Measurements from ENCODE around the gene NDUFB10. TPM values are rescaled to one million over a fixed set of nuclear protein-coding genes. Genes with fewer than 3 reads are reported as not detected.
"Not testable (repeated sequence)": the region's sequence is repeated elsewhere in the genome, so short reads cannot be mapped to it uniquely, and the experiment has no call there.

The NDUFB10 gene
- total RNA-seq, 1 experiment from 2014 or later: 527 TPM

DNA sequence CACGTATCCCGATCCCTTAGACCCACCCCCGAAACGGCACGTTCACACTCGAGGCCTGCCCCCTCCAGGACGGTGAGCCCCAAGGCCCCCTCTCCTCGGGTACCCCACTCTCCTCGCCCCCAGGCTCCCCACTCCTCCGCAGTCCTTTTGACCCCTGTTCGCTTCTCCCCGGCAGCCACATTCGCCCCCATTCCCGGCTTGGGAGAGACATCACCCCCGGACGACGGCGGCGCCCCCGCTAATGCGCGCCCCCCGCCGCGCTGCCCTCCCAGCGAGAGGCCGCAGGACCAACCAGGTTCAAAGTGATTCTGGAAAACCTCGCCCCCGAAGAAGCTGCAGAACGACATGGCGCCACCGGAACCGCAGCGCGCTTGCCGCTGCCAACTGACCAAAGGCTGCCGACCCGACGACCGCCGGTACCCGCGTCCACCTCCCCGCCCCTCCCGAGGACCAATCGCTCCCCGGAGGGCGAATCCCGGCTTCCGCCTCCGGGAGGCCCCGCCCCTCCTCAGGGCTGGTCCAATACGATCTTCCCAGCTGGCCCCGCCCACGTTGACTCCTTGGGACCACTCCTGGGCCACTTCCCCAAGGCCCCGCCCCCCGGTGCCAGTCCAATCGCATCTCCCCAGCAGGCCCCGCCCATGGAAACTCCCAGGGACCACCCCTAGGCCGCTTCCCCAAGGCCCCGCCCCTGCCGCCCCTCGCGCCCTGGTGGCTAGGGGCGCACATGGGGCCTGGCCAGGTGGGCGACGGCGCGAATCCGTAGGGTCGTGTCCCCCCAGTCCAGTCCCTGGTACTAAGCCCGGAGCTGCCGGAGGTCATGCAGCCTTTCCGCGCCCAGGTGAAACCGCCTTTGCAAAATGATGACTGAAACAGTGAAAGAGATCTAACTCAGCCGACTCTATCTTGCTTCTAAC, 16.3 kb upstream of the NDUFB10 start, which contains the start of gene MSRB1:
MSRB1 (minus strand) TSS at position 390 of the 917 bp plus-strand sequence; CDS start at position 347, 43 bp downstream.
- in situ Hi-C loops (cut with HindIII; ENCODE audit: low pct_unique_long_range_greater_than_20kb, low sequenced_read_pairs): no loop called here
- DNase-seq (ENCODE audit: low read depth): peak; percentile 98

DNA sequence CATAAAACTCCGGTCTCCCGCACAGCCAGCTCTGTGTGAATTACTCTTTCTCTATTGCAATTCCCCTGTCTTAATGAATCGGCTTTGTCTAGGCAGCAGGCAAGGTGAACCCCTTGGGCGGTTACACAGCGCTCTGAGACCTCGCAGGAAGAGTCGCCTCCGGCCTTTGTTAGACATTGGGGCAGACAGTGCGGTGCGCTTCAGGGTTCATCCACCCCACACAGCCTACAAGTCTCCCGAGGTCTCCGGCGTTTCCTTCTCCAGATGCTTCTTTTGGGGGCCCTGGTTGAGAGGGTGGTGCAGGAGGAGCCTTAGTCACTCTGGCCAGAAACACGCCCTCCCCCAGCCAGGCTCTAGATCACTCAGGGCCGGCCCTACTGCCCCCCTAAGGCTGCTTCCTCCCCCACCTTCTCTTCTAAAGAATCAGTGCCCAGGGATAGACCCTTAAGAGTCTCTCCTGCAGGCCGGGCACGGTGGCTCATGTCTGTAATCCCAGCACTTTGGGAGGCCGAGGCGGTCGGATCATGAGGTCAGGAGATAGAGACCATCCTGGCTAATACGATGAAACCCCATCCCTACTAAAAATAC, 14.6 kb upstream of the NDUFB10 start:
- DNase-seq (ENCODE audit: low read depth): no peak
- in situ Hi-C loops (cut with HindIII; ENCODE audit: low pct_unique_long_range_greater_than_20kb, low sequenced_read_pairs): no loop called here

DNA sequence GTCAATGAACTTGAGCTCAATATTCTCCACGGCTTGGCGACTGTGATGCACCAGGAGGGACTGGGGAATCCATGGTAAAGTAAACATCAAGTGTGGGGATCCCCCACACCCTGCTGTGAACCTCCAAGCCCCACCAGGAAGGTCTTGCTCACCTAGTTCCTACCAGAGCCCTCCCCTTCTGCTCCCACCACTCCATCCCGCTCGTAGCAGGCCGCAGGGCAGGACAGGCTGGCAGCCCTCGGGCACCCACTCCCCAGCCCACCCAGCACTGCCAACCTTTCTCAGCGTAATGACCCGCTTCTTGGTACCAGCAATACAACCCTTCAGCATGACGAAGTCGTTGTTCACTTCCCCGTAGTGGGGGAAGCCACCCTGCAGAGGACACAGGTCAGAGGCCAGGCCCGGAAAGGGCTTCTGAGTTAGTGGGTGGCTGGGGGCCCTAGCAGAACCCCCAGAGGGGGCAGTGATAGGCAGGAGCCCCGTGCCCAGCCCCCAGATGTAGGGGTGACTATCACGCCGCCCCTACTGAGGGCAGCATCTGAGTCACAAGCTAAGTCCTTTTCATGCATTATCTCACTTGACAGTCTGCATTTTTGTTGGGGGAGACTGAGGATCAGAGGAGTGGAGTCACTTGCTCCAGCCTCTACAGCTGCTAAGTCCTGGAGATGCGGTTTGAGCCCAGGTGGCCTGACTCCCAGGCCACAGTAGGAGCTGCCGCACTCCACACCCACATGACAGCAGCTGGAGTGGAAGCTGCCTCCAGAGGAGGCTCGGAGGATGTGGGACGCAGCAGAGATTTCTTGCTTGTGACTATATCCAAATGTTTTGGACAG, 13.6 kb upstream of the NDUFB10 start:
- DNase-seq (ENCODE audit: low read depth): no peak
- in situ Hi-C loops (cut with HindIII; ENCODE audit: low pct_unique_long_range_greater_than_20kb, low sequenced_read_pairs): no loop called here

DNA sequence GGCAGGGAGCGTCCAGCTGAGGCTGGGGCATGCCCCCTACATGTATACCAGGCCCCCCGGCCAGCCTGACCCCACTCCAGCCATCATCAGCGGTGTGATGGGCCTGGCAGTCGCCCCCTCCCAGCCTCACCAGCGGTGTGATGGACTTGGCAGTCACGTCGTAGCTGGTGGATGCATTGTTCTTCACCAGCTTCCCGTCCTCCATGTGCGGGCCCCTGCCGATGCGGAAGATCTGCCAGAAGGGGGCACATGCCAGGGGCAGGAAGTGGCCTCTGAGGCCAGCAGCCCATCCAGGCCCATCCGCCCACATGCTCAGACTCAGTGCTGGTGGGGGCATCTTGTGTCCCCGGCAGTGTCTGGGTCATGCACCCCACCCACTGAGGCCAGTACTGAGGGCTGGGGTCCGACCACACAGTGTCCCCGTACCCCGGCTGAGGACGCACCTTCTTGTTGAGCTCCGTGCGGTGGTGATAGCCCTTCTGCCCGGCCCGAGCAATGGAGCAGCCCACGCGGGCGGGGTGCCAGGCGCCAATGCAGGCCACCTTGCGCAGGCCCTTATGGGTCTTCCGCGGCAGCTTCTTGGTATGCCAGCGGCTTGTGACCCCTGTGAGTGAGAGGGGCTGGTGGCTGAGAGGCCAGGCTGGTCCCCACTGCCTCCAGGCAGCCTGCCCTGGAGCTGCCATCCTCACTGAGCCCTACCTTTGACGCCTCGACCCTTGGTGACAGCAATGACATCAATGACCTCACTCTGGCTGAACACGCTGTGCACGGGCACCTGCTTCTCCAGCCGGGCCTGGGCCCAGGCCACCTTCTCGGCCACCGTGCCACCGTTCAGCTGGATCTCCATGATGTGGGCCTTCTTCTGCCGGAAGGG, 12.6 kb upstream of the NDUFB10 start:
- no peak for DNase-seq (ENCODE audit: low read depth)
- in situ Hi-C loops (cut with HindIII; ENCODE audit: low pct_unique_long_range_greater_than_20kb, low sequenced_read_pairs): no loop called here

DNA sequence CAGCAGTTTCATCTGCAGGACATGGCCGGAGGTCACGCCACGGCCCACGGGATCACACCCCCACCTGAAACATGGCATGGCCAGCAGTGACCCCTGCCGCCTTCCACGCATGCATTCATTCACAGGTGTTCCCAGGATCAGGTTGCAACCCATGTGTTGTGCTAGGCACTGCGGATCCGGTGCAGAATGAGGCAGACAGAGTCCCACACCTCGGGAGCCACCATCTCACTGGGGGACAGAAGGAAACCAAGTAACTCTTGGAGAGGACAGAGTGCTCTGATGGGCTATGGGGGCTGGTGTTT, 12.0 kb upstream of the NDUFB10 start:
- no peak for DNase-seq (ENCODE audit: low read depth)
- in situ Hi-C loops (cut with HindIII; ENCODE audit: low pct_unique_long_range_greater_than_20kb, low sequenced_read_pairs): no loop called here

DNA sequence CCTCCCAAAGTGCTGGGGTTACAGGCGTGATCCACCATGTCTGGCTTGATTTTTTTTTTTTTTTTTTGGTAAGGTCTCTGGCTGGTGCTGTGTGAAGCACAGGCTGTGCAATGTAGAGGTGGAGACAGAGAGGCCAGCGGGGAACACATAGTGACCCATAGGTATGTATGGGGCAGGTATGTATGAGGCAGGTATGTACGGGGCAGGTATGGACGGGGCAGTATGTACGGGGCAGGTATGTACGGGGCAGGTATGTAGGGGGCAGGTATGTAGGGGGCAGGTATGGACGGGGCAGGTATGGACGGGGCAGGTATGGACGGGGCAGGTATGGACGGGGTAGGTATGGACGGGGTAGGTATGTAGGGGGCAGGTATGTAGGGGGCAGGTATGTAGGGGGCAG, 9.8 kb upstream of the NDUFB10 start:
- no peak for DNase-seq (ENCODE audit: low read depth)
- in situ Hi-C loops (cut with HindIII; ENCODE audit: low pct_unique_long_range_greater_than_20kb, low sequenced_read_pairs): no loop called here

DNA sequence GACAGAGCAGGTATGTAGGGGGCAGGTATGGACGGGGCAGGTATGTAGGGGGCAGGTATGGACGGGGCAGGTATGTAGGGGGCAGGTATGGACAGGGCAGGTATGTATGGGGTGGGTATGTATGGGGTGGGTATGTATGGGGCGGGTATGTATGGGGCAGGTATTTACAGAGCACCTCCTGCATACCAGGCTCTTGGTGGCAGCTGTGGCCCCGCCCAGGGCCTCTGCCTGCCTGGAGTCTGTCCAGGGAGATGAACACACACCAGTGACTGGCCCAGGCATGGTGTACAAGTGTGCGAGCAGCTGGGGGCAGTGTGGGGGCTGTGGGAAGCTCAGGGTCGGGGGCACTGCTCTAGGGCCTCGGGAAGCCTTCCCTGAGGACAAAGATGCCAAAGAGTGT, 9.3 kb upstream of the NDUFB10 start:
- DNase-seq (ENCODE audit: low read depth): no peak
- in situ Hi-C loops (cut with HindIII; ENCODE audit: low pct_unique_long_range_greater_than_20kb, low sequenced_read_pairs): no loop called here

DNA sequence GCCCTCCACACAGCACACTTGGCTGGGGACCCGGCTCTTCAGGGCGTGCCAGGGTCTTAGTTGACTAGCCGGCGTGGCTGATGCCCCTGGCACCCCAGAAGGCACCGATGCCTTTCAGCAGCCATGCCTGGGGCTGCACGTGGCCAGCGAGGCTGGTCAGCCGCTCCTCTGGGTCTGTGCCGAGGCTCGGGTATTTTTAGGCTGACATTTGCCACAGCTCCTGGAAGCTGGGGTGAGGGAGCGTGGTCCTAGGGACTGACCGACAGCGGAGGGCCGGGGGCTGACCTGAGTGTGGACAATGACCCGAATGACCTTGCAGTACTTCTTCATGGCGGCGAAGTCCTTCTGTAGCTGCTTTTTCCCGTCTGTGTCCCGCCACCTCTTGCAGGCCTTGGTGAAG, 8.8 kb upstream of the NDUFB10 start:
- DNase-seq (ENCODE audit: low read depth): no peak
- in situ Hi-C loops (cut with HindIII; ENCODE audit: low pct_unique_long_range_greater_than_20kb, low sequenced_read_pairs): no loop called here

DNA sequence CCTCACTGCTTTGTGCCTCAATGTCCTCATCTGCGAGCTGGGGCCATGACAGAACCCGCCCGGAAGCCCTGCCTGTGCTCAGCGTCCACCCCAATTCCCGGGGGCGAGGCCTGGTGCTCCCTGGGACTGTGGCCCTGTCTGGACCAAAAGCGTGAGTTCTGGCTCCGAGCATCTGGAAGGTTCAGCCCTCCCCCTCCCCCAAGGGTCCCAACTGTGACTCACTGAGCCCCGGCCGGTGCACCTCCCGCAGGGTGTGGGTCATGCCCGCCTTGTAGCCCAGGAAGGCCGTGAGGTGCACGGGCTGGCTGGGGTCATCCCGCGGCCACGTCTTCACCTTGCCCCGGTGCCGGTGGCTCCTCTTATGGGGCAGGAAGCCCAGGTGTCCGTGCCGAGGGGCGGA, 5.6 kb upstream of the NDUFB10 start:
- in situ Hi-C loops (cut with HindIII; ENCODE audit: low pct_unique_long_range_greater_than_20kb, low sequenced_read_pairs): no loop called here
- no peak for DNase-seq (ENCODE audit: low read depth)

DNA sequence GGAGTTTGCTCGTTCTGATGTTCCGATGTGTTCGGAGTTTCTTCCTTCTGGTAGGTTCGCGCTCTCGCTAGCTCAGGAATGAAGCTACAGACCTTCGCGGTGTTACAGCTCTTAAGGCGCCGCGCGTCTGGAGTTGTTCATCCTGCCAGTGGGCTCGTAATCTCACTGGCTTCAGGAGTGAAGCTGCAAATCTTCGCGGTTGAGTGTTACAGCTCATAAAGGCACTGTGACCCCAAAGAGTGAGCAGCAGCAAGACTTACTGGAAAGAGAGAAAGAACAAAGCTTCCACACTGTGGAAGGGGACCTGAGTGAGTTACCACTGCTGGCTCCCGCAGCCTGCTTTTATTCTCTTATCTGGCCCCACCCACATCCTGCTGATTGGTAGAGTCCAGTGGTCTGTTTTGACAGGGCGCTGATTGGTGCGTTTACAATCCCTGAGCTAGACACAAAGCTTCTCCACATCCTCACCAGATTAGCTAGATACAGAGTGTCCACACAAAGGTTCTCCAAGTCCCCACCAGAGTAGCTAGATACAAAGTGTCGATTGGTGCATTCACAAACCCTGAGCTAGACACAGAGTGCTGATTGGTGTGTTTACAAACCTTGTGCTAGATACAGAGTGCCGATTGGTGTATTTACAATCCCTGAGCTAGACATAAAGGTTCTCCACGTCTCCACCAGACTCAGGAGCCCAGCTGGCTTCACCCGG, 1.8 kb upstream of the NDUFB10 start:
- in situ Hi-C loops (cut with HindIII; ENCODE audit: low pct_unique_long_range_greater_than_20kb, low sequenced_read_pairs); DNase-seq (ENCODE audit: low read depth): not testable (repeated sequence)

DNA sequence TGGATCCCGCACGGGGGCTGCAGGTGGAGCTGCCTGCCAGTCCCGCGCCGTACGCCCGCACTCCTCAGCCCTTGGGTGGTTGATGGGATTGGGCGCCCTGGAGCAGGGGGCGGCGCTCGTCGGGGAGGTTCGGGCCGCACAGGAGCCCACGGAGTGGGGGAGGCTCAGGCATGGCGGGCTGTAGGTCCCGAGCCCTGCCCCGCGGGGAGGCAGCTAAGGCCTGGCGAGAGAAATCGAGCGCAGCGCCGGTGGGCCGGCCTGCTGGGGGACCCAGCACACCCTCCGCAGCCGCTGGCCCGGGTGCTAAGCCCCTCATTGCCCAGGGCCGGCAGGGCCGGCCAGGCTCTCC, 1.2 kb upstream of the NDUFB10 start:
- in situ Hi-C loops (cut with HindIII; ENCODE audit: low pct_unique_long_range_greater_than_20kb, low sequenced_read_pairs); DNase-seq (ENCODE audit: low read depth): not testable (repeated sequence)

DNA sequence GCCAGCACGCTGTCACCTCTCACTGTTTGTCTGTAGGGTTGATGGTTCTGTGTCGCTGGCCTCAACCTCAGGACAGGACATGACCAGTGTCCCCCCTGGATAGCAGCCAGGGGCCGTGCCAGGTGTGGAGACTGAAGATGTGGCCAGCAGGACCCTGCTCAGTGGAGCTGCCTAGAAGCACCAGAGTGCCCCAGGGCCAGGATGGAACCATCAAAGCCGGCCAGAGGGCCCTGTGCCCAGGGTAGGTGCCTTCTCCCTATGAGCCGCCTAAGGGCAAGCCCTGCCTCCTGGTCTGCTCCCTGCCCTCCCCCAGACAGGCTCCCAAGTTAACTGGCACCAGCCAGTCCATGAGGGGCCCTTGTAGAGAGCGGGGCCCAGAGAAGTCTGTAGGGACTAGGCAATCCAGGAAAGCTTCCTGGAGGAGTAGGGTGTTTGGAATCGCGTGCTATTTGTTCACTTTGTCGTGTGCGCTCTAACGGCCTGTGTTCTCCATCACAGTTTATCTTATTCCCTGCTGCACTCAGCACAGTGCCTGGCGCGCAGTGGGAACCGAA, 546 bp upstream of the NDUFB10 start:
- in situ Hi-C loops (cut with HindIII; ENCODE audit: low pct_unique_long_range_greater_than_20kb, low sequenced_read_pairs): no loop called here

DNA sequence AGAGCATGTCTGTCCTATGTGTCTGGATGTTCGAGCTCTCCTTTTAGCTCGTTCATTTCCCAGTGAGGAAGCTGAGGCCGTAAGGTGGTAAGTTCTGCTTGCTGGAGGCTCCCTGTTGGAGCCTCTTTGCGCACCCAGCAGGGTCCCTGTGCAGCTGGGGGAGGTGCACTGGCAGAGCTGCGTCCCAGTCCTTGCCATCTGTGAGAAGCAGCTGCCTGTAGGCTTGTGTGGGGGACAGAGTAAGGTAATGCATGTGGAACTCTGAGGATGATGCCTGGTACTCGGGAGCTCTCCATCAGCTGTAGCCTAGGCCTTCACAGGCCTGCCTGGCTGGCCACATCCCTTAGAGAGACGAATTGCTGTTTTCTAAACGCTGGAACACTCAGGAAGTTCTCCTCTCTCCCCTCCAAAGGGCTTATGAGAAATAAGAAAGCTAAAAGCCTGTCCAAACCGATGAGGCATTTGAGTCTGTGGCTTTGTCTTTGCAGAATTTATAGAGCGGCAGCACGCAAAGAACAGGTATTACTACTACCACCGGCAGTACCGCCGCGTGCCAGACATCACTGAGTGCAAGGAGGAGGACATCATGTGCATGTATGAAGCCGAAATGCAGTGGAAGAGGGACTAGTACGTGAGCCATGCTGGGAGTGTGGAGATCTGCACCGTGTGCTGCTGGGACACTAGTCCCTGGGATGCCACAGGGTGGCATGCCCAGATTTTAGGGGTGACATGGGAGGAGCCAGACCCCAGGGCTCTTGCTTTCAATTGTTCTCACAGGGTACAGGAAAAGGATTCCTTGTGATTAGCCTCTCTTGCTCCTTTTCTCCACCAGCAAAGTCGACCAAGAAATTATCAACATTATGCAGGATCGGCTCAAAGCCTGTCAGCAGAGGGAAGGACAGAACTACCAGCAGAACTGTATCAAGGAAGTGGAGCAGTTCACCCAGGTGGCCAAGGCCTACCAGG, 1.6 kb downstream of the NDUFB10 start:
- in situ Hi-C loops (cut with HindIII; ENCODE audit: low pct_unique_long_range_greater_than_20kb, low sequenced_read_pairs): loop anchor here (10.0 kb wide), 1 partner anchor 96 kb away; no protein-coding TSS in a partner anchor
- DNase-seq (ENCODE audit: low read depth): peak; percentile 54

More for the DNA sequence above, 546 bp upstream of the NDUFB10 start:
- no peak for DNase-seq (ENCODE audit: low read depth)

DNA sequence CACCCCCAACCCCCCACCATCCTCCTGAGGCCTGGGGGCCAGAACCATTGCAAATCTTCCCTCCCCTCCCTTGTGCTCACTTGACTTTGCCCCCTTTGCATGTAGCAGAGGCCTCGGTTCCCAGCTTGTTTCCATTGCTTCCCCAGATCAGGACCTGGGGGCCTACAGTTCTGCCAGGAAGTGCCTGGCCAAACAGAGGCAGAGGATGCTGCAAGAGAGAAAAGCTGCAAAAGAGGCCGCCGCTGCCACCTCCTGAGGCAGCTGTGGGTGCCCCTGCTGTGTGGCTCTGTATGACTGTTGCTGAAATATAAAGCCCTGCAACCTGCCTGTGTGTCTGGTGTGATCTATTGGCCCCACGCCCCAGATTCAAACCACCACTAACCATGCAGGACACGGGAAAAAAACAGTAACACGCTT, 2.3 kb downstream of the NDUFB10 start:
- in situ Hi-C loops (cut with HindIII; ENCODE audit: low pct_unique_long_range_greater_than_20kb, low sequenced_read_pairs): loop anchor here (10.0 kb wide), 1 partner anchor 97 kb away; no protein-coding TSS in a partner anchor
- DNase-seq (ENCODE audit: low read depth): no peak

DNA sequence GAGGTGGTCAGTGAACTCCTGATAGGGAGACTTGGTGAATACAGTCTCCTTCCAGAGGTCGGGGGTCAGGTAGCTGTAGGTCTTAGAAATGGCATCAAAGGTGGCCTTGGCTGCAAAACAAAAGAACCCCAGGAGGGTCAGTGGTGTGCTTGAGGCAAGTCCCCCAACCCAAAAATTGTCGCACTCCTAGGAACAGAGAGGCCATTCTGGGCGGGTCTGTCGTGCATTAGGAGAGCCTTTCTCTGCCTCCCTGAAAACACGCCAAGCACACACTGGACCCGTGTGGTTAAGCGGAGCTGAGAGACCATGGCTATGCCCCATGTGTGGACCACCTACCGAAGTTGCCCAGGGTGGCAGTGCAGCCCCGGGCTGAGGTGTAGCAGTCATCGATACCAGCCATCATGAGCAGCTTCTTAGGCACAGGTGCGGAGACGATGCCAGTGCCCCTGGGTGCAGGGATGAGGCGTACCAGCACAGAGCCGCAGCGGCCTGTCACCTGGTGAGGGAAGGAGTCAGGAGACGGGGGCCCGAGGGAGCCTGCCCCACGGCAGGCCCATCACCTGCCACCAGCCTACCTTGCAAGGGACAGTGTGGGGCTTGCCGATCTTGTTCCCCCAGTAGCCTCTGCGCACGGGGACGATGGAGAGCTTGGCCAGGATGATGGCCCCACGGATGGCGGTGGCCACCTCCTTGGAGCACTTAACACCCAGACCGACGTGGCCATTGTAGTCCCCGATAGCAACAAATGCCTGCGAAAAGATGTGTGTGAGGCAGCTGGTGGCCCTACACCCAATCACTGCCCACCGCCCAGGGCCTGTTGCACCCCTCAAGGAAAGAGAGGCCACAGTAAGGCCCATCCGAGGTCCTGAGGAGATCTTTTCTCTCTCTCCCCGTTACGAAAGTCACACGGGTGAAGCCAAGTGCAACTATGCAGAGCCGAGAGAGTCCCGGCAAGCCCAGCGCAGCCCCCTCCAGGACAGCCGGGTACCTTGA, 3.1 kb downstream of the NDUFB10 start:
- in situ Hi-C loops (cut with HindIII; ENCODE audit: low pct_unique_long_range_greater_than_20kb, low sequenced_read_pairs): loop anchor here (10.0 kb wide), 1 partner anchor 98 kb away; no protein-coding TSS in a partner anchor
- DNase-seq (ENCODE audit: low read depth): not testable (repeated sequence)
